Ovary (tissue), 9 donors: Measurements from ENCODE around the gene TANC1. TPM values are rescaled to one million over a fixed set of nuclear protein-coding genes. Genes with fewer than 3 reads are reported as not detected.

Source experiments
- DNase-seq, 5 donors: peaks; one replicate each; pipeline ENCODE4 v3.0.0-alpha.2; 2019 to 2020
- H3K27ac ChIP-seq, 2 donors: fragments of 200-600 bp; one replicate each; pipeline versions ENCODE4 v1.5.1 to v1.8.0; 2019 to 2022
- H3K27me3 ChIP-seq: fragments of 200-600 bp; one replicate; pipeline ENCODE4 v1.8.0; 2022
- H3K36me3 ChIP-seq: fragments of 200-600 bp; sonication (generic); one replicate; pipeline ENCODE4 v1.5.1; 2019
- H3K4me1 ChIP-seq: one replicate; pipeline ENCODE4 v1.8.1; 2013; ENCODE audit warnings: mild to moderate bottlenecking, moderate library complexity; ENCODE audit not compliant: insufficient read depth
- H3K4me3 ChIP-seq: fragments of 200-600 bp; sonication (generic); one replicate; pipeline ENCODE4 v1.5.1; 2017
- H3K9me3 ChIP-seq, 2 donors: fragments of 200-600 bp in 1 of 2; sonication (generic) in 1 of 2; one replicate each; pipeline versions ENCODE4 v1.5.1 to v1.8.1; 2013 to 2019; ENCODE audit warnings: mild to moderate bottlenecking in 1 of 2, moderate library complexity in 1 of 2
- EP300 ChIP-seq: sonication (generic); formaldehyde crosslinking; IDR thresholded peaks from one replicate; pipeline ENCODE4 v1.6.1; 2017; ENCODE audit warnings: antibody characterized with exemption
- POLR2A ChIP-seq: fragments of 450-650 bp; IDR thresholded peaks from one replicate; pipeline ENCODE4 v1.6.1; 2017; ENCODE audit warnings: antibody characterized with exemption, mild to moderate bottlenecking, moderate library complexity
- WGBS, 3 donors: extraction: QIAGEN DNeasy Blood & Tissue Kit in 1 of 3; methylation state at CpG; one replicate each; pipeline versions ENCODE4 v1.1.5 to v1.1.7; 2013 to 2017; 5-methylcytosine and 5-hydroxymethylcytosine counted together
- intact Hi-C, 4 donors: fragments of 100-400 bp; cut with DNase I; formaldehyde crosslinking; loops; one replicate each; pipeline versions ENCODE4 v1.11.0 to v1.15.1; 2022 to 2023
- polyA plus RNA-seq, 2 donors: library from polyadenylated mRNA; stranded (reverse); fragments of 200-250 nt in 1 of 2; fragments of 350-450 nt in 1 of 2; fragmentation: Illumina TruSeq in 1 of 2; extraction: RNeasy Lipid Tissue Mini Kit (QIAGEN cat#74804) in 1 of 2; gene quantifications; one replicate each; pipeline ENCODE4 v1.2.3, GENCODE V29; 2013 to 2014
- total RNA-seq, 7 donors: library from RNA; depleted of rRNA in 2 of 7; stranded (reverse); fragments of >200 nt in 2 of 7; fragmentation: NEBNext Ultra II Directional in 3 of 7; extraction: Animal tissue kit (Norgen Biotek cat#: 25700) in 3 of 7; gene quantifications; one replicate each; pipeline versions ENCODE4 v1.1.0 to v1.2.4, GENCODE V29; 2016 to 2023
- TF ChIP-seq, protein P1 (sequence below), 3 donors: fragments of 450-650 bp in 2 of 3; fragments of 200-600 bp in 1 of 3; IDR thresholded peaks; one replicate each; pipeline versions ENCODE4 v1.5.1 to v1.8.0; 2016 to 2022; ENCODE audit warnings: antibody characterized with exemption in 3 of 3, mild to moderate bottlenecking in 1 of 3
- donor health status: DM: no; HTN: no; CAD: no; lungs with moderate emphysema.
- donor health status: DM: no; HTN: no; CAD: no.
- donor health status: Bipolar disorder and iron deficiency.
- donor health status: DM: yes; HTN: yes; CAD: no.
- donor health status: DM: no; HTN: no; CAD: no.
- donor health status: DM: yes; HTN: yes; CAD: no.

TANC1 gene
- total and polyA plus RNA-seq, 9 donors: 12.2 to 39.2 (median 25.8) TPM

DNA sequence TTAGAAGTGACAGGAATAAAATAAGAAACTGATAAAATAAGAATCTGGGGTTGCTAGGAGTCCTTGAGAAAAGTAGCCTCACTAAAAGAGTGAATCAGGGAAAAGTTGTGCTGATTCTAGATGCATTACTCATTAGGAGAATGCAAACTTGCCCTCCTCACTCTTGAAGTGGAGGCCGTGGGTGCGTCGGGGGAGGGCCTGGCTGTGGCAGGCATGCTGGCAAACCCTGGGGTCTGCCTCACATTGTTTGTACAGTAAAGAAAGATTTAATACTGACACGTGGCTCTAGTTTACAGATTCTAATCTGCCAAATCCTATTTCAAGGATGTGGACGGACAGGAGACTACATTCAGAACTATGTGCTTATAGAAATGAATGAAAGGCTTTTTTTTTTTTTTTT, 41.9 kb downstream of the TANC1 start:
- TF ChIP-seq, protein P1, sequence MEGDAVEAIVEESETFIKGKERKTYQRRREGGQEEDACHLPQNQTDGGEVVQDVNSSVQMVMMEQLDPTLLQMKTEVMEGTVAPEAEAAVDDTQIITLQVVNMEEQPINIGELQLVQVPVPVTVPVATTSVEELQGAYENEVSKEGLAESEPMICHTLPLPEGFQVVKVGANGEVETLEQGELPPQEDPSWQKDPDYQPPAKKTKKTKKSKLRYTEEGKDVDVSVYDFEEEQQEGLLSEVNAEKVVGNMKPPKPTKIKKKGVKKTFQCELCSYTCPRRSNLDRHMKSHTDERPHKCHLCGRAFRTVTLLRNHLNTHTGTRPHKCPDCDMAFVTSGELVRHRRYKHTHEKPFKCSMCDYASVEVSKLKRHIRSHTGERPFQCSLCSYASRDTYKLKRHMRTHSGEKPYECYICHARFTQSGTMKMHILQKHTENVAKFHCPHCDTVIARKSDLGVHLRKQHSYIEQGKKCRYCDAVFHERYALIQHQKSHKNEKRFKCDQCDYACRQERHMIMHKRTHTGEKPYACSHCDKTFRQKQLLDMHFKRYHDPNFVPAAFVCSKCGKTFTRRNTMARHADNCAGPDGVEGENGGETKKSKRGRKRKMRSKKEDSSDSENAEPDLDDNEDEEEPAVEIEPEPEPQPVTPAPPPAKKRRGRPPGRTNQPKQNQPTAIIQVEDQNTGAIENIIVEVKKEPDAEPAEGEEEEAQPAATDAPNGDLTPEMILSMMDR (IDR thresholded peaks at IDR 0.05): no peak
- TF ChIP-seq POLR2A: no peak
- no peak for TF ChIP-seq EP300
- WGBS, 3 donors: 19 to 30% (median 22%) methylated on average over 5 of the region's 5 CpGs
- no peaks in the 10 kb centered on the region for H3K36me3 ChIP-seq
- no peak overlapping the region for H3K4me3 ChIP-seq
- H3K27me3 ChIP-seq: no peaks in the 10 kb centered on the region
- H3K27ac ChIP-seq: no peak overlapping the region
- no peak for DNase-seq
- H3K4me1 ChIP-seq: peaks cover 11% of the 10 kb centered on the region
- H3K9me3 ChIP-seq: no peaks in the 10 kb centered on the region
- intact Hi-C loops: no loop called here

DNA sequence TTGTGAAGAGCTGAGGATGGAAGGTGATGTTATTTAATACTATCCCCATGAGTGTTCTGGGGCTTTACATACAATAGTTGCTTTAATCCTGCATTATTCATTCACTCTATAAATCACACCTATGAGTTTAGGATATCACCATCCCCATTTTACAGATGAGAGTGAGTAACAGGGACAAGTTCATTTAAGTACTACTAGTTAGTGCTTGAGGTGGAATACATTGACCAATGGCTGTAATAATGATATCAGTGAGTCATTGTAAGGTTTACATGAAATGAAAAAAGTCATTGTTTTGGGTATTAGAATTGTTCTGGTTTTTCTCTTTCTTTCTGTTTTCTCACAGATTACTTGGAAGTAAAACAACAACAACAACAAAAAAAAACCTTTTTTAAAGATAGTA, 42.5 kb downstream of the TANC1 start:
- intact Hi-C loops: no loop called here
- H3K36me3 ChIP-seq: no peaks in the 10 kb centered on the region
- DNase-seq: no peak
- TF ChIP-seq, protein P1 (IDR thresholded peaks at IDR 0.05): no peak
- TF ChIP-seq POLR2A (no peak), EP300 (no peak)
- H3K27me3 ChIP-seq: no peaks in the 10 kb centered on the region
- no peak overlapping the region for H3K4me3 ChIP-seq
- peaks cover 11% of the 10 kb centered on the region for H3K4me1 ChIP-seq
- no peak overlapping the region for H3K27ac ChIP-seq
- no peaks in the 10 kb centered on the region for H3K9me3 ChIP-seq

DNA sequence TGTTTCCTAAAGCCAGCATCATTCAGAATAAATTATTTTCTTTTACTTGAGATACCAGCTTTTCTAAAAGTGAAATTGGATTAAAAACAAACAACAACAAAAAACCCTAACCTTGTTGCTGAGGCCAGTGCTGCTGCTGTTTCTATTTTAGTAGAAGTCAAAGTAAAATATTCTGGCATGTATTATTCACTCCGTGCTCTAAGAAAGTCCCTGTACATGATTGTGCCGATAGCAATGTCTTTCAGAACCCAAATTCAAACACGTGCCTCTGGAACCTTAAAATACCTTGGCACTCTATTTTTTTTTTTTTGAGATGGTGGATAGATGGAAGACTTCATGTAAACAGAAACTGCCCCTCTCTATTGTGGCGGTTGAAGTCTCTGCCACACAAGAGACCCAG, 43.7 kb downstream of the TANC1 start:
- no peak overlapping the region for H3K27ac ChIP-seq
- no peaks in the 10 kb centered on the region for H3K36me3 ChIP-seq

DNA sequence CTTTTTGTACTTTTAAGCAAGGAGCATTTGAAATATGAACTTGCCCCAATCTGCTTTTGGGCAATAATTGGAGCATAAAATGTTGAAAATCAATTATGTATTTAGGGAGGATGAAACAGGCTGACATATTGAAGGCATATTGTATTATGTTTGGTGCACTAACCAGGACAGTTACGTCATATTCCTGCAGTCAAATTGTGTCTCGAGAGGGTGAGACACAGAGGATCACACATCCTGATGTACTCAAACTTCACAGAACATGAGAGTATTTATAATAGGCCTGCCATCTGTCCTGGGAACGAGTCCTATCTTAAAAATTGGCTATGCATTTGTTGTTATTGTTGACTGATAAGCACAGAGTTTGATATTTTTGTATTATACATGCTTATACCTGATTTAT, 44.7 kb downstream of the TANC1 start:
- H3K36me3 ChIP-seq: no peaks in the 10 kb centered on the region
- no peak for DNase-seq
- TF ChIP-seq, protein P1 (IDR thresholded peaks at IDR 0.05): no peak
- no peak for TF ChIP-seq POLR2A
- TF ChIP-seq EP300: no peak
- no peaks in the 10 kb centered on the region for H3K27me3 ChIP-seq
- intact Hi-C loops: no loop called here
- H3K9me3 ChIP-seq: no peaks in the 10 kb centered on the region
- peaks cover 11% of the 10 kb centered on the region for H3K4me1 ChIP-seq
- WGBS, 3 donors: 73 to 82% (median 74%) methylated on average over 3 of the region's 3 CpGs
- H3K4me3 ChIP-seq: no peak overlapping the region
- H3K27ac ChIP-seq: no peak overlapping the region

More for the DNA sequence above, 43.7 kb downstream of the TANC1 start:
- DNase-seq: no peak
- H3K27me3 ChIP-seq: no peaks in the 10 kb centered on the region
- H3K9me3 ChIP-seq: no peaks in the 10 kb centered on the region
- intact Hi-C loops: no loop called here
- H3K4me3 ChIP-seq: no peak overlapping the region
- TF ChIP-seq POLR2A (no peak), EP300 (no peak)
- TF ChIP-seq, protein P1 (IDR thresholded peaks at IDR 0.05): no peak
- 27 to 36% (median 32%) methylated on average over 4 of the region's 4 CpGs for WGBS, 3 donors
- peaks cover 11% of the 10 kb centered on the region for H3K4me1 ChIP-seq

DNA sequence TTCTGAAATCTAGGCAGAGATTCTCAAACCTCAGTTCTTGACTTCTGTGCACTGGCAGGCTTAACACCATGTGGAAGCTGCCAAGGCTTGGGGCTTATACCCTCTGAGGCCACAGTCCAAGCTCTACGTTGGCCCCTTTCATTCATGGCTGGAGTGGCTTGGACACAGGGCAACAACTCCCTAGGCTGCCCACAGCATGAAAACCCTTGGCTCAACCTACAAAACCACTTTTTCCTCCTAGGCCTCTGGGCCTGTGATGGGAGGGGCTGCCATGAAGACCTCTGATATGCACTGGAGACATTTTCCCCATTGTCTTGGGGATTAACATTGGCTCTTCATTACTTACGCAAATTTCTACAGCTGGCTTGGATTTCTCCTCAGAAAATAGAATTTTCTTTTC, 46.7 kb downstream of the TANC1 start:
- WGBS, 3 donors: 92 to 97% (median 97%) methylated on average over 2 of the region's 2 CpGs
- Histone ChIP-seq H3K4me3 (no peak overlapping the region), H3K27ac (no peak overlapping the region), H3K4me1 (peaks cover 13% of the 10 kb centered on the region), H3K27me3 (no peaks in the 10 kb centered on the region), H3K36me3 (no peaks in the 10 kb centered on the region), H3K9me3 (no peaks in the 10 kb centered on the region)
- DNase-seq: no peak
- no peak for TF ChIP-seq EP300
- TF ChIP-seq POLR2A: no peak
- TF ChIP-seq, protein P1 (IDR thresholded peaks at IDR 0.05): no peak
- intact Hi-C loops: no loop called here
